NOMO-1 treated with dmso at 0.1 percent for 144 hours (cell line): ENCODE data around the gene CEACAM16.
"Not testable (repeated sequence)": the region's sequence is repeated elsewhere in the genome, so short reads cannot be mapped to it uniquely, and the experiment has no call there.

Experiments used
- DNase-seq: peaks from one replicate; lab custom pipeline; 2025; ENCODE audit not compliant: unreplicated experiment; lab: John Stamatoyannopoulos, UW

CEACAM16 gene

DNA sequence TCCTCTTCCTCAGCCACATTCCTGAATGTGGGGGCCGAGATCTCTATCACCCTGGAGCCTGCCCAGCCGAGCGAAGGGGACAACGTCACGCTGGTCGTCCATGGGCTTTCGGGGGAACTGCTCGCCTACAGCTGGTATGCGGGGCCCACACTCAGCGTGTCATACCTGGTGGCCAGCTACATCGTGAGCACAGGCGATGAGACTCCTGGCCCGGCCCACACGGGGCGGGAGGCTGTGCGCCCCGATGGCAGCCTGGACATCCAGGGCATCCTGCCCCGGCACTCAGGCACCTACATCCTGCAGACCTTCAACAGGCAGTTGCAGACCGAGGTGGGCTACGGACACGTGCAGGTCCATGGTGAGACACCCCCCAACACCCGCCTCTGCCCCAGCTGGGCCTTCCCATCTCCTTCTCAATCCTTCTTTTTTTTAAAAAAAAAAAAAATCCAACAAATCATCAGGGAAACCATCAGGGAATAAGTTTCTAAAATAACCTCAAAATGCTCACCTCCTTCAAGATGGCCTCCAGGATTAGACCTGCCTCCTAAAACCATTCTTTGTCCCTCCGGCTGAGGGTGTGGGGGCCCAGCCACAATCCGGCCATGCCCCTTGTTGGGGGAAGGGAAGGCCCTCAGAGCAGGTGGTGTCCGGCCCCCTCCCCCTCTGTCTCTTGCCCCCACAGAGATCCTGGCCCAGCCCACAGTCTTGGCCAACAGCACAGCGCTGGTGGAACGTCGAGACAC lies 4.6 kb downstream of the CEACAM16 start:
- no peak for DNase-seq

DNA sequence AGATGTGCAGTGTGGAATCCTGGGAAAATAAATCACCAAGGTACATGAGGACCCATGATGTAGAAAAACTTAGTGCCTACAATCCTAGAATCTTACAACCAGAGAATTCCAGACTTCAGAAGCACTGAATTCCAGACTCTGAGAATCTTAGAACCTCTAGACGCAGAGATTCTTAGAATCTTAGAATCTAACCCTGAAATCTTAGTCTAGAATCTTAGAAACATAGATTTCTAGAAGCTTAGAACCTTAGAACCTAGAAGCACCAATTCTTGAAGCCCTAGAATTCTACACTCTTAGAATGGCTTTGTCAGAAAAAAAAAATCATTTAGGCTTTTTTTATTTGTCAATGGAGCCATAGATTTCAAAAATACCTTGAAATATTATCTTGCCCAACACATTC lies 6.0 kb downstream of the CEACAM16 start:
- DNase-seq, result no peak

GRCh38 chr19:44705502-44706010 lies 6.6 kb downstream of the CEACAM16 start:
- no peak for DNase-seq

DNA sequence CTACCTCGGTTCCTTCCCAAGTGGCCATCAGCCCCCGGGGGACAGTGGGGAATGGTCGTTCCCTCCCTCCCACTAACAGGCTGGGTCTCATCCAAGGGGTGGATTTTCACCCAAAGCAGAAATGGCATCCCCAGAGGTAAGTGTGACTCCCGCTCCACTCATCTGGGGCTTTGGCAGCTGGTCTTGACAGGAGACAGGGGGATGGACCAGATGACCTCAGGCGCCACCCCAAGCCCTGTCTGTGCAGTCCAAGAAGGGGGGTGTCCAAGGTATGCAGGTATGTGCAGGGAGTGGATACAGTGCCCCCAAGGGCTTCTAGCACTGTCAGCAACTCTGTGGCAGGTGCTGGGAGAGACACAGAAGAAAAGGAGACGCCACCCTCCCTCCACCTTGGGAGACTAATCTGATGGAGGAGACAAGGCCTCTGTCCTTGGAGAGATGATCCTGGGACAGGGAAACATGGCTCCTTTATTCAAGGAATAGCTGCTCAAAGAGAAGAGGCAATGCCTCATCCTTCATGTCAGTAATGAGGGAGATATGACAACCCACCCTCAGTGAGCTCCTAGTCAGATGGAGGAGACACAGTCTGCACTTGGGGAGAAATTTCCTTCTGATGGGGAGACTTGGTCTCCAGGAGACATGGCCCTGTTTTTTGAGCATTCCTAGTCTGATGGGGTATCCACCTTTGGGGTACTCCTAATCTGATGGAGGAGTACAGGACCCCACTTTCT lies 7.7 kb downstream of the CEACAM16 start:
- no peak for DNase-seq

GRCh38 chr19:44707794-44708193 lies 8.8 kb downstream of the CEACAM16 start:
- no peak for DNase-seq

DNA sequence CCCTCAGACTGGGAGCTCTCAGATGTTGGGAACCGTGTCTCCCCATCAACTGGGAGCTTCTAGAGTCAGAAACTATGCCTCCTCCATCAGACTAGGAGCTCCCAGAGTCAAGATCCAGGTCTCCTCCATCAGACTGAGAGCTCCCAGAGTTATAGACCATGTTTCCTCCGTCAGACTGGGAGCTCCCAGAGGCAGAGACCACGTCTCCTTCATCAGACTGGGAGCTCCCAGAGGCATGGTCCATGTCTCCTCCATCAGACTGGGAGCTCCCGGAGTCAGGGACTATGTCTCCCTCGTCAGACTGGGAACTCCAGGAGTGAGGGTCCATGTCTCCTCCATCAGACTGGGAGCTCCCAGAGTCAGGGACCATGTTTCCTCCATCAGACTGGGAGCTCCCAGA lies 10.0 kb downstream of the CEACAM16 start:
- DNase-seq, result no peak

- not testable (repeated sequence) for DNase-seq
Measured at GRCh38 chr19:44709434-44710266, 10.7 kb downstream of the CEACAM16 start.

- DNase-seq, result no peak
Measured at GRCh38 chr19:44710483-44710882, 11.5 kb downstream of the CEACAM16 start.

- no peak for DNase-seq
Measured at GRCh38 chr19:44712864-44713515, 14.0 kb downstream of the CEACAM16 start.

DNA sequence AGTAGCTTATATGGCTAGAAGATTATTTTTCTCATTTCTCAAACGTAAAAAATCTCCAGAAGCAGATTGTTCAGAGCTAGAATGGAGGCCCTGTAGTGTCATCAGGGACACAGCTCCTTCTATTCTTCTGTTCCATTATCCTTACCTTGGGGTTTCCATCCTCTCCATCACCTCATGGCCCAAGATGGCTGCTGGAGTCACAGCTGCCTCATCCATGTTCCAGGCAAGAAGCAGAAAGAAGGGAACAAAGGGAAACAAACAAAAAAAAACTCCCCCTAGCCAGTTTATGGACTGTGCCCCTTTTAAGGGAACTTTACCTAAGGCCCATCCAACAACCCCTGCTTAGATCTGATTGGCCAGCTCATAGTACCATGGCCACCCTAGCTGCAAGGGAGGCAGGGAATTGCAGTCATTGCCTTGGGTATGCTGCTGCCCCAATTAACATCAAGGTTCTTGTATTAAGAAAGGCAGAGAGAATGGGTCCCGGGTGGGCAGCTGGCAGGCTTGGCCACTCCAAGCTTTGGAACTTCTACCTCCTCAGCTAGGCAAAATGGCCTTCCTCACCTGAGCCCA lies 15.7 kb downstream of the CEACAM16 start:
- no peak for DNase-seq

DNA sequence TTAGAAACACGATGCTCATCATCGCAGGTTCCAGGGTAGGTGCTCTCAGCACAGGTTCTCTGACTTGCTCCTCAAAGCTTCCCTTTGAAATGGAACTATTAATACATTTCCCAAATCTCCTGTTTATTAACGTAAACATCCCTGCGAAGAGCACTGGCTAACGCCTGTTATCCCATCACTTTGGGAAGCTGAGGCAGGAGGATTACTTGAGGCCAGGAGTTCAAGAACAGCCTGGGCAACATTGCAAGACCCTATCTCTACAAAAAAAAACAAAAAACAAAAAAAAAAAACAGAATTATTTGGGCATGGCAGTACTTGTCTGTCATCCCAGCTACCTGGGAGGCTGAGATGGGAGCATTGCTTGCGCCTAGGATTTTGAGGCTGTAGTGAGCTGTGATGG lies 18.7 kb downstream of the CEACAM16 start:
- DNase-seq, result no peak

DNA sequence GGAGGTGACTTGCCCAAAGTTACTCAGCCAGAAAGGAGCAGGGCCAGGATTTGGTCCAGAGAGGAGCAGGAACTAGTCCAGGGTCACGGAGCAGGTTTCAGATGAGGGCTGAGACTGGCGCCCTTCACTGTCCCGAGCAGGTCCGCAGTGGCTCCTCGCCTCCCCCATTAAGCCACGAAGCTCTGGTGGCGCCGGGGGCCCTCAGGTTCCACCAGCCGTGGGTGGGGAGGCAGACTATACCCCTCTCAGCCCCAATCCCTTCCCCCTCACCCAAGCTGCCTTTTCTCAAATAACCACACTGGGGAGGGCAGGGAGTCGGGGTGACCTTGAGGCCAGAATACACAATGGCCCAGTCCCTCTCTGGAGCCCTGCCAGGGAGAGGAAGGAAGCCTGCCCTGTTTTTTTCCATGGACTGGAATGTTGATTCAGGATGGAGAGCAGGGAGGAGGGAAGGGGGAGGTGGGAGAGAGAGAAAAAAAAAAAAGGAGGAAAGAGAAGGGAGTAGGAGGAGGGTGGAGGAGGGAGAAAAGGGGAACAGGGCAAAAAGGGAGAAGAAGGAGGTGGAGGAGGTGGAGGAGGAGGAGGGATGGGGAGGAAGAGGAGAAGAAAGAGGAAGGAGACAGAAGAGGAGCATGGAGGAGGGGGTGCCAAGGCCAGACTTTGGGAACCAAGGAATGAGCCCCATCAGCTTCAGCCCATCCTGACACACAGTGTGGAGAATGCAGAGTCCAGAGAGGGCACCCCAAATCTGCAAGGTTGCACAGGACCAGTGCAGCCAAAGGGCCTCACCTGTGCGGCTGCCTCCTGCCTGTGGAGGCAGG lies 19.7 kb downstream of the CEACAM16 start:
- DNase-seq, result no peak

DNA sequence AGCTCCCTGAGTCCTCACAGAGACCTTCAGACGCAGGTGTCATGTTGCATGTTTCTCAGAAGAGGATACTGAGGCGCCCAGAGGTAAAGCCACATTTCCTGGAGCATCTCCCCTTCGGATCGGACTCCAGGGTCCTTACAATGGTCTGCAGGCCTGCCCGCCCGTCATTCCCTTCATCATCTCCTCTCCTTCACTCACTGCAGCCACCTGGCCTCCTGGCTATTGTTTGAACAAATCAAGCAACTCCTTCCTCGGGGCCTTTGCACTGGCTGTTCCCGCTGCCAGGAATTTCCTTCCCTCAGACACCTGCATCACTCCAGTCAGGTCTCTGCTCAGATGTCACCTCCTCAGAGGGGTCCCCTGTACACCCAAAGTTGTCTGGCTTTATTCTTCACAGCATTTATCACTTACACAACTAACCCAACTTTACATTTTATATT lies 20.3 kb downstream of the CEACAM16 start:
- DNase-seq, result no peak

DNA sequence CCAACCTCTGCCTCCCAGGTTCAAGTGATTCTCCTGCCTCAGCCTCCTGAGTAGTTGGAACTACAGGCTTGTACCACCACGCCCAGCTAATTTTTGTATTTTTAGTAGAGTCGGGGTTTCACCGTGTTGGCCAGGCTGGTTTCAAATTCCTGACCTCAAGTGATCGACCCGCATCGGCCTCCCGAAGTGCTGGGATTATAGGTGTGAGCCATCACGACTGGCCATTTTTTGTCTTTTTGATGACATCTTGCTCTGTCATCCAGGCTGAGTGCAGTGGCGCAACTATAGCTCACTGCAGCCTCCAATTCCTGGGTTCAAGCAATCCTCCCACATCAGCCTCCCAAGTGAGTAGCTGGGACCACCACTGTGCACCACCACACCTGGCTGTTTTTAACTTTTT lies 21.4 kb downstream of the CEACAM16 start:
- DNase-seq, result not testable (repeated sequence)

GRCh38 chr19:44720945-44721344 lies 22.0 kb downstream of the CEACAM16 start:
- no peak for DNase-seq

- DNase-seq, result not testable (repeated sequence)
Measured at GRCh38 chr19:44721369-44721768, 22.4 kb downstream of the CEACAM16 start.

DNA sequence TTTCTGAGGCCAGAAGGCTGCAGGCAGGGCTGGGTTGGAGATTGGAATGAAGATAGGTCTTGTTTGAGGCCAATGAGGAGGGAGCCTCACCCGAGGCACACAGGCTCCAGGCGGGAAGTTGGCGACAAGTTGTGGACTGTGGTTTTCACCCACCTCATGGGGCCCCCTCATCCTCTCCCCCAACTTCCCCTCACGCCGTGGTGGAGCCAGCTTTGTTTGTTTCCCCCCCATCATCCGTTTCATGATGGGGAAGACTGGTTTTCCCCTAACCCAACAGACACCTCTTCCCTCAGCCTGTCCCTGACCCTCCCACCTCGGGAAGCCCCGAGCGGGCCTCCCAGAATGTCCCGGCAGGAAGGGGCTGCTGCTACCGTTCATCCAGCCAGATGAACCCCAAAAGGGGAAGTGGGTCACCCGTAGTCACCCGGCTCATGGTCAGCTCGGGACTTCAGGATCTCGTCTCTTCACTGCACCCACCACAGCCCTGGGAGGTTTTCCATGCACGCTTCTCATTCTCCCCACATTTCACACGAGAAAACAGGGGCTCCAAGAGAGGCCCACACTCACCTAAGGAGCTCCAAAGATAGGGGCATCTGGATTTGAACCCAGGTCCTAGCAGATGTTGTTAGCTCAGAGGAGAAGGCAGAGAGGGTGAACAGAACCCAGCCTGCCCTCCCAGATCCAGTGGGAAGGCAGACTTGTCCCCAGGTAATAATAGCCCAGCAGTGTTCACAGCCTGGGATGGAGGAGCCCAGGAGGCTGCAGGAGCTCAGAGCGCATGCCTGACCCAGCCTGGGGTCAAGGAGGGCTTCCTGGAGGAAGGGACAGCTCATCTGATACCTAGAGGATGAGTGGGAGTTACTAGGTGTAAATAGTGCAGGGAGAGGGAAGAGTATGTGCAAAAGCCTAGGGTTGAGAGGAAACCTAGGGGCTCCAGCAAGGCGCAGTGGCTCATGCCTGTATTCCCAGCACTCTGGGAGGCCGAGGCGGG lies 23.5 kb downstream of the CEACAM16 start:
- peak; percentile 53 for DNase-seq

- DNase-seq, result peak; percentile 70
Measured at GRCh38 chr19:44723299-44723951, 24.5 kb downstream of the CEACAM16 start.
